Stimulated activated CD8-positive, alpha-beta memory T cell treated with anti-CD3 and anti-CD28 coated beads, Interleukin-15, amount 100 ng/mL, for 48 hours (primary cell): ENCODE measurements around the gene RNF44.

Experiments used
- DNase-seq, 2 donors: peaks; one replicate each; pipeline ENCODE4 v3.0.0-alpha.2; 2020; ENCODE audit warnings: low read depth in 2 of 2

The RNF44 gene

DNA sequence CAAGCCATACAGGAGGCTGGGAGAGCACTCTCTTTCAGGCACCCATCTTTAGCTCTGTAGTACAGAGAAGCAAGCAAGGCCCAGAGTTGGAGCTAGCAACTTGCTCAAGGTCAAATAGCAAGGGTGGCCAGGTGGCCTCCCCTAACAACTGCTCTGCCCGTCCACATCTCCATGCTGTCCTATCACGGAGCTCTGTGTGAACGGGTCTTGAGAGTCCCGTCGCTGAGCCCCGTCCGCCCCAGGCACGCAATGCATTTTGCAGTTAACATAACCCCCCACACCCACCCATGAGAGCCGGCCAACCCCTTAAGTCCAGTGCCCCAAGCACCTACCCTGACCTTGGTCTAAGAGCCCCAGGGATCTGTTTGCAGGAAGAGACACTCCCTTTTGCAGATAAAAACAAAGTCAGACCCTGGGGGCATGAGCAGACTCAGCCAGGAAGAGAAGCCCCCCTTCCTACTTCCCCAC is 1.5 kb downstream of the RNF44 start:
- DNase-seq, result no peak

GRCh38 chr5:176535101-176535663 is 2.0 kb downstream of the RNF44 start:
- DNase-seq, result no peak

GRCh38 chr5:176534640-176535039 is 2.6 kb downstream of the RNF44 start:
- no peak for DNase-seq

- no peak for DNase-seq
Measured at GRCh38 chr5:176533894-176534611, 3.1 kb downstream of the RNF44 start.

- no peak for DNase-seq
Measured at GRCh38 chr5:176533390-176533789, 3.8 kb downstream of the RNF44 start.

GRCh38 chr5:176532795-176533194 is 4.4 kb downstream of the RNF44 start:
- no peak for DNase-seq

DNA sequence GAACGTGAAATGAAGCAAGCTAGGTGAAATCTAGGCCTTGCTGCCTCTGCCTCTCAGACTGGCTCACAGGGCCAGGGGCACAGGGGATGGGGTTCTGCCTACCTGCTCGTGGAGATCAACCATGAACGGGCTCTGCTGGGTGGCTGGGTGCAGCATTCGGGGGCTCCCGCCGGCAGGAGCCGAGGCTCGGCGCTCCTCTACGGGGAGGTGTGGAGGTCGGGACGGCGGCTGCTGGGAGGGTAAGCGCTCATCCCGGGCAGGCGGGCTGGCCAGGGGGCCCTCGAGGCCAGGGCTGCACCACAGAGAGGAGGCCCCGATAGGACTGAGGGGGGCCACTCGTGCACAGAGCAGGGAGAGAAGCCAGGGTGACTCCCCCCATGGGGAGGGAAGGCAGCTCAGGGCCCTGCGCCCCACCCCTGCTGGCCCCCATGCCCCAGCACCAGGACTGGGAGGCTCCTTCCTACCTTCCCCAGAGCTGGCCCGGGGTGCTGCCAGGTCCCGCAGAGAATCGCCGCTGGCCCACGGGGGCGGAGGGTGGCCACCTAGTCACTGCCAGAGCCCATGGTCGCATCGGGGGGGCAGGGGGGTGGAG is 5.2 kb downstream of the RNF44 start:
- DNase-seq, result no peak

- DNase-seq, result no peak
Measured at GRCh38 chr5:176530983-176531901, 6.0 kb downstream of the RNF44 start.

- no peak for DNase-seq
Measured at GRCh38 chr5:176530393-176530982, 6.7 kb downstream of the RNF44 start.

- no peak for DNase-seq
Measured at GRCh38 chr5:176529741-176530141, 7.5 kb downstream of the RNF44 start.

DNA sequence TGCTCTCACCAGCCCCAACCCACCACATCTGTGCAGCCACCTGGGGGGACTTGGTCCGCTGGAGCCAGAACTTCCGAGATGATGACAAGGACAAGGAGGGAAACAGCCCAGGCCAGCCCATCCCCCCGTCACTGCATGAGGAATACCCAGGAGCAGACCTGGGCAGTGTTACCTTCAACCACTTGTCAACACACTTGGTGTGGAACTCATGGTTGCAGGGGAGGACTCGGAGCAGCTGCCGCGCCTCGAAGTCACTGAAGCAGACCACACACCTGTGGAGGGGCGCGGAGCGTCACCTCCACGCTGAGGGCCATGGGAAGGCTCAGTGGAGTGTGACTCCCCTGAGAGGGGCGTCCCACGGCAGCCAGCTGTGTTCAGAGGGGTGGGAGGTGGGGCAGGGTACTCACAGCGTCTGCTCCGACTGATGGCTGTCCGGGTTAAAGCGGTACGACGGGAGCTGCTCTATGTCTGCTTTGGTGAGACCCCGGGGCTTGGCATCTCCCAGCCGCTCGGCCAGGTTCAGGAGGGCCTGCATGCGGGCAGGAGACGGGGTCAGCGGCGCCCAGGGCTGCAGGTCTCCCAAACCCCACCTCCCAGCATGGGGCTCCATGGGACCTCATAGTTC is 8.0 kb downstream of the RNF44 start:
- no peak for DNase-seq

DNA sequence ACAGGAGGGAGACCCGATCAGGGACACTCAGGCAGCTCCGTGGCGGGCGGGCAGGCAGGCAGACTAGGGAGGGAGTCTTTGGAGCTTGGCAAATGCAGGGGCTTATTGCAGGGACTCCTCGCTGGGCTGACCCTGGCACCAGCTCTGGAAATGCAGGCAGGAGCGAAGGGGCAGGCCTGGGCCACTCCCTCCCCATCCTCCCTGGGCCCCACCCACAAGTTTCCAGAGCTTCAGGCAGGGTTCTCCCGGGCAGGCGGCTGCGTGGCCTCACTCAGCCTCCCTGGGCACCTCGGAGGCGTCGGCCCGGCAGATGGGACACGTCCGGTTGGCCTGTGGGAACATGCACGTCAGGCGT is 8.5 kb downstream of the RNF44 start:
- no peak for DNase-seq

DNA sequence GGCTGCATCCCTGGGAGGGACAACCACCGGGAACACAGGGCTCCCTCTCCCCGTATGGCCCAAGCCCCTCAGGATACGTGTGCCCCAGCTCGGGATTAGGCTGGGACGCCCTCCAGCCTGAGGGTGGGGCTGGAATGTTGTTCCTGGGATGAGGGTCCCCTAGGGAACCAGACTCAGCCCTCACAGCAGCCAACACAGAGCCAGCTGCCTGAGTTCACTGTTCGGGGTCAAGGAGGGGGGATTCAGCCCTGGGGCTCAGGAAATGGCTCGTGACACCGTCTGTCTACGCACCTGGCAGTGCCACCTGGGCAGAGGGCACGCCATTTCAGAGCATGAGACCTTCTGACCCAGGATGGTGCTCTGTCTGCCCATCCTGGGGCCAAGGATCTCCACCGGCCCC is 8.9 kb downstream of the RNF44 start:
- DNase-seq, result no peak

GRCh38 chr5:176527246-176528222 is 9.7 kb downstream of the RNF44 start:
- no peak for DNase-seq

DNA sequence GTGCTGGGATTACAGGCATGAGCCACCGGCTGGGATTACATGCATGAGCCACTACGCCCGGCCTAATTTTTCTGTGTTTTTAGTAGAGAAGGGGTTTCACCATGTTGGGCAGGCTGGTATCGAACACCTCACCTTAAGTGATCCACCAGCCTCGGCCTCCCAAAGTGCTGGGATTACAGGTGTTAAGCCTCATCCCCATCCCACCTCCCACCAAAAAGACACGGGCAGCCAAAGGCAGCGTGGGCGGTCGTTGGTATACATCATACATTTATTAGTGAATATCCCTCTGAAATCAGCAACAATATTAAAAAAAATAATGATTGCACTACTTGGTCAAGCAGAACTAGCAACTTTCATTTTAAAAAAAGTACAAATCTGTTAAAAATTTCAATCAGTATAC is 10.7 kb downstream of the RNF44 start:
- no peak for DNase-seq

- no peak for DNase-seq
Measured at GRCh38 chr5:176525677-176526076, 11.5 kb downstream of the RNF44 start.

DNA sequence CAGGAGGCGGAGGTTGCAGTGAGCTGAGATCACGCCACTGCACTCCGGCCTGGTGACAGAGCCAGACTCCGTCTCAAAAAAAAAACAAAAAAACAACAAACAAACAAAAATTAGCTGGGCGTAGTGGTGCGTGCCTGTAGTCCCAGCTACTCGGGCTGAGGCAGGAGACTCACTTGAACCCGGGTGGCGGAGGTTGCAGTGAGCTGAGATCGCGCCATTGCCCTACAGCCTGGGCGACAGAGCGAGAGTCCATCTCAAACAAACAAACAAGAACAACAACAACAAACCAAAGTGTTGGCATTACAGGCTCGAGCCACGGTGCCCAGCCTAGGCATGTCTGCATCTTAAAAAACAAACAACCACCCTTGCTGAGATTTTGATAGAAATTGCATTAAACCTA is 12.2 kb downstream of the RNF44 start:
- no peak for DNase-seq

DNA sequence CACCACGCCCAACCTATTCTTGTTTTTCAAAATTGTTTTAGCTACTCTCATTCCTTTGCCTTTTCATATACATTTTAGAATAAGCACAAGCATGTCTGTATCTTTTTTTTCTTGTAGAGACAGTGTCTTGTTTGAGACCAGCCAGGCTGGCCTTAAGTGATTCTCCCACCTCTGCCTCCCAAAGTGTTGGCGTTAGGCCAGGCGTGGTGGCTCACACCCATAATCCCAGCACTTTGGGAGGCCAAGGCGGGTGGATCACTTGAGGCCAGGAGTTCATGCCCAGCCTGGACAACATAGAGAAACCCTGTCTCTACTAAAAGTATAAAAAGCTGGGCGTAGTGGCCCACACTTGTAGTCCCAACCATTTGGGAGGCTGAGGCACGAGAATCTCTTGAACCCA is 13.1 kb downstream of the RNF44 start:
- DNase-seq, result no peak

- DNase-seq, result no peak
Measured at GRCh38 chr5:176521699-176522263, 15.4 kb downstream of the RNF44 start.

DNA sequence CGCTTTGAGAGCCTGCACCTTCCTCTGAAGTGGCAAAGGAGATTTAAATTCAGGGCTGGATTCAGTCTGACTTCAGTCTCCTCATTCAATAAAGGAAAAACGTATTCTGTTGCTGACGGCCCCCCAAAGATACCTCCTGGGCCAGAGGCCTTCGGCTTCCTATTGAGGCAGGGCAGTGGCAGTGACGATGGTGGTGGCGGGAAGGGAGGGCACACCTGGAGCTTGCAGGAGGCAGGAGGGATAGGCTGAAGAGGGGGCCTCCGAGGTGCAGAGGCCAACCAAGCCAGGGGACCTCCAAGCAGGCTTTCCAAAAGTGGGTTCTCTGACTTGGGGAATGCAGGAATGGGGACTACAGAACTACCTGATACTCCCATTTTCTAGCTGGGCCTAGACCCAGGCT is 15.9 kb downstream of the RNF44 start:
- DNase-seq, result no peak
